HG02943 (cell line): ENCODE measurements around the gene DCHS2.

Experiments used
- ATAC-seq: cut with Tn5 transposase; IDR thresholded peaks from one replicate; pipeline ENCODE4 v1.9.1; 2021; ENCODE audit warnings: mild to moderate bottlenecking, low read depth, moderate library complexity; ENCODE audit not compliant: unreplicated experiment

Gene DCHS2

DNA sequence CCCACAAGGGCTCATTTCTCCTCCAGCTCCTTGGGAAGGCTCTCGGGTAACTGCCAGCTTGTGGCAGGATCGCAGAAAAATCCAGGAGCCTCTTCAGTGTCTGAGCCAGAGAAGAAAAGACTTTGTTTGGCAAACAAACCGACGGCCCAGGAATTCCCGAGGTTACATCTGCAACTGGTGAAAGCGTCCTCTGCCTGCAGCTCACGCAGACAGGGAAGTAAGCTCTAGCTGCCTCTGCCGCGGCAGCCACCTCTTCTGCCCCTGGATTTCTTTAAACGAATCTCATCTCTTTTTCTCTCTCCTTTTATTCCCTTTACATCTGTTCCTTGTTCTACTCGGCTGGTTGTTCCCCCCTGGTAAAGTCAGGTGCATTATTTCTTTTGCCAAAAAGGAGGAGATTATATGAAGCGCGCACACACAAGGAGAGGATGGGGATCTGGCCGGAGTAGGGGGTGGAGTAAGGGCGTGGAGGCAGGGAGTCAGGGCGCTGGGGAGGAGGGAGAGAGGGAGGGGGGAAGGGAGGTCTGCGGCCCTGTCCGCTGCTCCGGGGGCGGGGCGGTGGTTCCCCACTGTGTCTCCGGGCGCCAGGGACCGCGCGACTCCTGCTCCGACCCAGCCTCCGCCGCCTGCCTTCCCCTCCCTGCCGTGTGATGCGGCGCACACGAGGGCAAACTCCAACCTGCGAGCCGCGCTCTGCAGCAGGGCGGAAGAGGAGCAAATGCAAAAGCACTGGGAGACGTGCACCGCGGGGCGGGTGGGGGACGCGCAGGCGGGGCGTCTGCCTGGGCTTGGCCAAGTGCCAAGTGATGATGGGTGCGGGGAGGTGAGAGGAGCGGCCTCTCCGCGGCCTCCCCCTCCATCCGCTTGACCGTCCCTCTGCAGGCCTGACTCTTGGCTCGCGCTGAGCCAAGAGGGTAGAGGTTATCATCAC lies at the start of gene DCHS2:
TSS of gene DCHS2 (minus strand) at position 459 of the 931 bp plus-strand sequence. CDS start at position 15, 444 bp downstream.
- ATAC-seq: peak; percentile 72

- ATAC-seq: no peak
Observed at GRCh38 chr4:154534296-154534695, 42.7 kb upstream of the DCHS2 start.

- ATAC-seq: no peak
Observed at GRCh38 chr4:154529728-154530519, 38.3 kb upstream of the DCHS2 start.

GRCh38 chr4:154528869-154529268 lies 37.3 kb upstream of the DCHS2 start:
- no peak for ATAC-seq

DNA sequence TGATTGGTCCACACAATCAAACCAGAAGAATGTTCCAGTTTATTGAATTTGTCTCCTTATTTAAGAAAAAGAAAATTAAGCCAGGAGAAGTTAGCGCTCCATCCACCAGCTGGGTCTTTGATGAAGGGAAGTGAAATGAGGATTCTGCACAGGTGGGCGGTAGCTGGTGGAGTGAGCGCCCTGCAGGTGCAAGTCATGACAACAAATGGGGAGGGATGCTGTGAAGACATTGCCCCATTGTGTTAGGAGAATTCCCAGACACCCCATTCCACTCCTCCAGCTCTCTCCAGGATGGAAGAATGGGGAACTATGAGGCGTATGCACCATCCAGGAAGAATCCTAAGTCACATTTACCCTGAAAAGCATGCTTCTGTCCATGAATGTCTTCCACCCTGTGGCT lies 35.7 kb upstream of the DCHS2 start:
- no peak for ATAC-seq

DNA sequence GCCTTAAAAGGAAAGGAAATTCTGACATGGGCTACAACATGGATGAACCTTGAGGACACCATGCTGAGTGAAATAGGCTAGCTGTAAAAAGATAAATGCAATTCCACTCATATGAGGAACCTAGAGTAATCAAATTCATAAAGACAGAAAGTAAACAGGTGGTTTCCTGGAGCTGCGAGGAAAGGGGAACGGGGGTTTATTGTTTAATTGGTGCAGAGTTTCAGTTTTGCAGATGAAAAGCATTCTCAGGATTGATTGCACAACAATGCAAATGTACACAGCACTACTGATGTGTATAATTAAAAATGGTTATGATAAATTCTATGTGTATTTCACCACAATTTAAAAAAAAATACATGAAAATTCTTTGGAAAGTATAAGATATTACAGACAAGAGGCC lies 34.6 kb upstream of the DCHS2 start:
- ATAC-seq: no peak

DNA sequence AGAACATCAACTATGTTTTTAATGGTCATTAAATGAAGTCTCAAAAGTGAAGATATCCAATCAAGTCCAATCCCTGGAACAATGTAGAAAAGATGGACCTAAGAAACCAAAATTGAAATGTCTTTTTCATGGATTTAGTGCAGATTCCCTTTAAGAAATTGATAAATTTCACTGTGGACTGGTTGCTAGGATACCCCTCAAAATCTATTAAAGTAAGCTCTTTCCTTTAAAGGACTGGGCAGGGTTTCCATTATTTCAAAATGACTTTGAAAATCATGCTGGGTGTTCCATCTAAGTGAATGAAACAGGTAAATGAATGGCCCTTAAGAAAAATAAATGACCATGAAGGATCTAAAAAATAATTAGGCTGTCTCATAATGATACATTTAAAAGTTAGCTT lies 30.0 kb upstream of the DCHS2 start:
- no peak for ATAC-seq

DNA sequence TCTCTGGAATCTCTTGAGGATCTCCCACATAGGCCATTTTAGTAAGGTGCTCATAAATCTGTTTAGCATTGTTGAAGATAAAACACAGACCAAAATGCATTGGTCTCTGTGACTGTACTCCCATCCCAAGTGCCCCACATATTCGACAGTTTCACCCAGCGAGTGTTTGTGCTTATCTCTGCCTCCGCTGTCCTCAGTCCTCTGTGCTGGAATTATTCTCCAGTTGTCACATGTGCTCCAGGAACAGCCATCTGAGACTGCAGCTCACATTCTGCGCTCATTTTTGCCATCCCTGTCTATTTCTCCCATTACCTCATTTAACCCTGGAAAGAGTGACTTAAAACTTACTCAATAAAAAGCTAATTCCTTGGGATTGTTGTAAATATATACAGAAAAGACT lies 27.6 kb upstream of the DCHS2 start:
- no peak for ATAC-seq

GRCh38 chr4:154517591-154517990 lies 26.0 kb upstream of the DCHS2 start:
- no peak for ATAC-seq

GRCh38 chr4:154516318-154517029 lies 24.9 kb upstream of the DCHS2 start:
- no peak for ATAC-seq

DNA sequence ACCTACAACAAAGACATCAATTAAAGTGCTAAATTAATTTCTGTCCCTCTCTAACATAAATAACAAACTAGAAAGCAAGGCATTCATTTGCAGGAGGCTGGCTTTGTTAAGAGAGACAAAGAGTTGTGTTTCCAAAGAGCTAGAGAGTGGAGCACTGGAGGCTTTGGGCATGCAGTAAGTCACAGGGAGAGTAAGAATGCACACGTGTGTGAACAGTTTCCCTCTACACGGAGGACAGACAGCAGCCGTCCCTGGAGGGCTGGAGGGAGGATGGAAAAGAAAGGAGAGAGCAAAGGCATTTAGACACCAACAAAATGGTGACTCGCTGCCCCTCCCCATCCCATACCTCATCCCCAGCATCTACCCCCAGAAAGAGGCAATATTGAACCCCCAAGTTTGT lies 20.4 kb upstream of the DCHS2 start:
- ATAC-seq: no peak

GRCh38 chr4:154511548-154511947 lies 19.9 kb upstream of the DCHS2 start:
- no peak for ATAC-seq

DNA sequence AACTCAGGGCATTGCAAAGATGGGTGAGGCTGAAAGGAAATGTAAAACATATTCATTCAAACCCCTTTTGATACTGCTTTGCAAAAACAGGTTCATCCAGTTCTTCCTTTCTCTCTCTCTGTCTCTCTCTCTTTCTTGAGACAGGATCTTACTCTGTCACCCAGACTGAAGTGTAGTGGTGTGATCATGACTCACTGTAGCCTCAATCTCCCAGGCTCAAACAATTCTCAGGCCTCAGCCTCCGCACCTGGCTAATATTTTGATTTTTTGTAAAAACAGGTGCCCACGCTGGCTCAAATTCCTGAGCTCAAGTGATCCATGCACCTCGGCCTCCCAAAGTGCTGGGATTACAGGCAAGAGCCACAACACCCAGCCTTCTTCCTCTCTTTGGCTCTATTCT lies 15.6 kb upstream of the DCHS2 start:
- no peak for ATAC-seq

DNA sequence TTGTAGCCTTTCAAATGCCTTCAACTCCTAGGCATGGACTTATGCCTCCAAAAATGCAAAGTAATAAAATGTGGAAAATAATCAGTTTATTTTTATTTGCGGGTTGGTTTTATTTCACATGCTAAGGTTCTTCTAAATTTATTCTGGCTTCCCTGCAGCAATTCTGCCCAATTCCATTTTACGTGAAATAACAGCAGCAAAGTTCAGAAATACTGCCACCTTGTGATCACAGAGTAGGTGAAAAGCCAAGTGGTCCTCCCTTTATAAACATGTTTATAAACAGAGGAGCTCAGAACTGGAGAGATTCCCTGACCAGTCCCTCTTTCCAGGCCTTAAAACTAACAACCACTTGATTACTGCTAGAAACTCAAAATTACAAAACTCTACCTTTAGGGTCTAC lies 14.7 kb upstream of the DCHS2 start:
- ATAC-seq: no peak

DNA sequence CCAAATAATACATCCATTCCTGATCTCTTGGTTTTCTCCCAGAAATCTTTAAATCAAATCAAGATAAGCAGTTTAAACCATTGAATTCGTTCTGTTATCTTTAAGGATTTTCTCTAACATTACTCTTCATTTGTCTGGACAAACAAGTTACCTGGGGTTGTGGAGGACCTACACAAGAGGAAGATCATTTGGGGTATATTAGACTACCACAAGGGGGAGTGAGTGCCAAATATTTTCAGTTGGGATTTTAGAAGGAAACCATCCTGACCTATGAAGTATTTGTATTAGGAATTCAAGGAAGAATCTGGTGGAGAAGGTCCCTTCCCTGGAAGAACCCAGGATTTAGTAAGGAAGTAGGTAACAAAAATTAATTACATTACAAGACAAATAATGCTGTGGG lies 12.0 kb upstream of the DCHS2 start:
- no peak for ATAC-seq

- ATAC-seq: no peak
Observed at GRCh38 chr4:154502111-154502510, 10.5 kb upstream of the DCHS2 start.

DNA sequence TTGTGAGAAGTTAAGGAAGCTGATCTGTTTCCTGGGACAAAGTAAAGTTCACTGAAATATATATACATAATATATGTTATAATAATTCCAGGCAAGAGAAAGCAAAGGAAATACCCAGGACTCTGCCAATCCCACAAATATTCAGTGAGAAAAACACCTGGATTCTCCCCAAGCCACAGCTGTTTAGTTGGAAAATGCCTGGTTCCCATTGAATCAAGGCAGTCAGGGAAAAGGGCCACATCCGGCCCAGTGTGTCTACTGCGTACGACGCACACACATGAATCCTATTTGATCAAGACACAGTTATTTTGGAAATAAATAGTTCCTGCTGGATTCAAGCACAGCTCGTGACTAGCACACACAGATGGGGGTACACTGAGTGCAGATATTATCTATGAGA lies 6.3 kb upstream of the DCHS2 start:
- no peak for ATAC-seq

DNA sequence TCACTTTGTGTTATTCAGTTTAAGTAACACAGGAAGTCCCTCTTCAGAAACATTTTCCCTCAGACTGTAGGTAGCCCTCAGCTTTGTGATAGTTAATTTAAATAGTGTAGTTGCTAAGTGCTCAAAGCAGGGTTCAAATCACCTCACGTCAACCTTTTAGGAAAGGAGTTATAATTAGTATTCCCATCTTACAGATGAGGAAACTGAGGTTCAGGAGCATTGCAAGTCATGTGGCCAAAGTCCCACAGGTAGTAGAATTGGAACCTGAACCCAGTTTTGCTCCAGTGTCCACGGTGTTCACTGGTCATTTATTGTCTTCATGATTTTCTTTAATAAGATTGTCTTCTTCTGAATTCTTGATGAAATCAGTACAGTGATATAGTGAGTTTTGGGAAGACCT lies 4.3 kb upstream of the DCHS2 start:
- no peak for ATAC-seq

- no peak for ATAC-seq
Observed at GRCh38 chr4:154492288-154492687, 689 bp upstream of the DCHS2 start.

- ATAC-seq: peak; percentile 68
Observed at GRCh38 chr4:154490583-154491340, 837 bp downstream of the DCHS2 start.
